Heart right ventricle (tissue), 16 donors: ENCODE results near the gene NUP35. TPM values are rescaled to one million over a fixed set of nuclear protein-coding genes. Genes with fewer than 3 reads are reported as not detected.

Experiments used
- ATAC-seq, 8 donors: fragments of 200-7000 bp; cut with Tn5 transposase; one replicate each; pipeline ENCODE4 v1.9.1; 2020; ENCODE audit warnings: mild to moderate bottlenecking in 8 of 8, moderate library complexity in 8 of 8, moderate number of reproducible peaks in 1 of 8
- DNase-seq, 2 donors: peaks; one replicate each; pipeline ENCODE4 v3.0.0-alpha.2; 2020
- H3K27ac ChIP-seq, 10 donors: fragments of 200-600 bp; sonication (generic) in 2 of 10; one replicate each; pipeline versions ENCODE4 v1.5.0 to v1.8.0; 2020 to 2022; ENCODE audit warnings: mild to moderate bottlenecking in 3 of 10
- H3K27me3 ChIP-seq, 7 donors: fragments of 200-600 bp; one replicate each; pipeline ENCODE4 v1.8.0; 2021 to 2022; ENCODE audit warnings: mild to moderate bottlenecking in 2 of 7
- H3K36me3 ChIP-seq, 9 donors: fragments of 200-600 bp; sonication (generic) in 1 of 9; one replicate each; pipeline versions ENCODE4 v1.5.0 to v1.8.0; 2020 to 2022; ENCODE audit warnings: mild to moderate bottlenecking in 2 of 9
- H3K4me1 ChIP-seq, 9 donors: fragments of 200-600 bp; sonication (generic) in 1 of 9; one replicate each; pipeline versions ENCODE4 v1.5.0 to v1.8.0; 2020 to 2022; ENCODE audit warnings: mild to moderate bottlenecking in 4 of 9
- H3K4me3 ChIP-seq, 10 donors: fragments of 200-600 bp; sonication (generic) in 2 of 10; one replicate each; pipeline versions ENCODE4 v1.5.0 to v1.8.0; 2020 to 2022; ENCODE audit warnings: mild to moderate bottlenecking in 7 of 10, moderate library complexity in 2 of 10
- H3K9me3 ChIP-seq, 11 donors: fragments of 200-600 bp in 10 of 11; sonication (generic) in 2 of 11; one replicate each; pipeline versions ENCODE4 v1.5.0 to v1.8.0; 2013 to 2022; ENCODE audit warnings: mild to moderate bottlenecking in 2 of 11, control low read depth in 1 of 11, moderate library complexity in 1 of 11
- WGBS, 2 donors: extraction: QIAGEN DNeasy Blood & Tissue Kit; methylation state at CpG; one replicate each; pipeline ENCODE4 v1.1.7; 2013; ENCODE audit warnings: inconsistent platforms in 1 of 2; 5-methylcytosine and 5-hydroxymethylcytosine counted together
- intact Hi-C, 10 donors: fragments of 100-400 bp; cut with DNase I; formaldehyde crosslinking; loops; one replicate each; pipeline versions ENCODE4 v1.11.1 to v1.14.2; 2022
- polyA plus RNA-seq, 2 donors: library from polyadenylated mRNA; stranded (reverse); fragments of 200-250 nt; gene quantifications; one replicate each; pipeline ENCODE4 v1.2.3, GENCODE V29; 2013
- total RNA-seq, 10 donors: library from RNA; stranded (reverse); fragmentation: NEBNext Ultra II Directional in 3 of 10; extraction: Animal tissue kit (Norgen Biotek cat#: 25700) in 3 of 10; gene quantifications; one replicate each; pipeline versions ENCODE4 v1.2.1 to v1.2.4, GENCODE V29; 2021 to 2023
- TF ChIP-seq, protein P1 (sequence below), 9 donors: fragments of 200-600 bp; sonication (generic) in 2 of 9; IDR thresholded peaks; one replicate each; pipeline versions ENCODE4 v1.5.0 to v1.8.0; 2021 to 2022; ENCODE audit warnings: antibody characterized with exemption in 9 of 9, mild to moderate bottlenecking in 5 of 9, moderate library complexity in 1 of 9
- donor health status: Arrhythmogenic right ventricular cardiomyopathy.
- donor health status: ischemic (EF 13 %, LVEDD 7.1; RV severe dilation, severe dysfunction).
- donor health status: healthy with polysubstance abuse.
- donor health status: DM: no; HTN: yes; CAD: no.
- donor health status: DM: no; HTN: no; CAD: no.
- donor health status: ischemic (EF 25% LVEDD 6.9; RV normal size, moderate dysfunction).
- donor health status: ischemic (EF 25% LVEDD 5.7; RV mildly dilated, moderate dysfunction).
- donor health status: healthy.
- donor health status: DM: yes; HTN: yes; CAD: no.
- donor health status: Ischemic cardiomyopathy.
- donor health status: ischemic (EF 35%, LVEDD 5.7; RV mildly dilated, moderate dysfunction).
- donor health status: nonischemic (EF 11% LVEDD 7.7; RV severe dilation, severe dysfunction).
- donor health status: DM: yes; HTN: yes; CAD: no.
- donor health status: PGD.
- donor health status: ischemic (EF 29% LVEDD 5.4; RV normal size, mild dysfunction).
- donor health status: nonischemic (EF 23%, LVEDD 6.1; RV moderate dilation, normal function).

Gene NUP35
- total and polyA plus RNA-seq, 12 donors: 4.4 to 11.0 (median 8.3) TPM

- H3K4me1 ChIP-seq: no peaks in the 10 kb centered on the region
- H3K4me3 ChIP-seq: no peak overlapping the region
- H3K36me3 ChIP-seq: no peaks in the 10 kb centered on the region
- intact Hi-C loops: no loop called here
- H3K9me3 ChIP-seq: peaks cover 0 to 7% (median 0%) of the 10 kb centered on the region in 11 donors
- no peak for DNase-seq
- WGBS, 2 donors: 98 to 100% methylated on average over 1 of the region's 1 CpG
- TF ChIP-seq, protein P1, sequence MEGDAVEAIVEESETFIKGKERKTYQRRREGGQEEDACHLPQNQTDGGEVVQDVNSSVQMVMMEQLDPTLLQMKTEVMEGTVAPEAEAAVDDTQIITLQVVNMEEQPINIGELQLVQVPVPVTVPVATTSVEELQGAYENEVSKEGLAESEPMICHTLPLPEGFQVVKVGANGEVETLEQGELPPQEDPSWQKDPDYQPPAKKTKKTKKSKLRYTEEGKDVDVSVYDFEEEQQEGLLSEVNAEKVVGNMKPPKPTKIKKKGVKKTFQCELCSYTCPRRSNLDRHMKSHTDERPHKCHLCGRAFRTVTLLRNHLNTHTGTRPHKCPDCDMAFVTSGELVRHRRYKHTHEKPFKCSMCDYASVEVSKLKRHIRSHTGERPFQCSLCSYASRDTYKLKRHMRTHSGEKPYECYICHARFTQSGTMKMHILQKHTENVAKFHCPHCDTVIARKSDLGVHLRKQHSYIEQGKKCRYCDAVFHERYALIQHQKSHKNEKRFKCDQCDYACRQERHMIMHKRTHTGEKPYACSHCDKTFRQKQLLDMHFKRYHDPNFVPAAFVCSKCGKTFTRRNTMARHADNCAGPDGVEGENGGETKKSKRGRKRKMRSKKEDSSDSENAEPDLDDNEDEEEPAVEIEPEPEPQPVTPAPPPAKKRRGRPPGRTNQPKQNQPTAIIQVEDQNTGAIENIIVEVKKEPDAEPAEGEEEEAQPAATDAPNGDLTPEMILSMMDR (IDR thresholded peaks at IDR 0.05): no peak
- no peaks in the 10 kb centered on the region for H3K27me3 ChIP-seq
- ATAC-seq: no peak
- no peak overlapping the region for H3K27ac ChIP-seq
These were observed 85.3 kb downstream of the NUP35 start for GRCh38 chr2:183209395-183210028.

Other genes starting within 250 kb of the NUP35 start
- gene NCKAP1, start 86.0 kb upstream of the NUP35 start, total RNA-seq: 100 to 1,000 TPM; 118 to 153 (median 130) TPM
- 10 to 100 TPM; 35.3 to 81.1 TPM for gene NCKAP1, start 86.0 kb upstream of the NUP35 start, polyA plus RNA-seq
- 10 to 100 TPM in 7 of 10 donors, 1 to 10 TPM in 3; 5.6 to 14.1 (median 11.8) TPM for gene DUSP19, start 45.7 kb upstream of the NUP35 start, total RNA-seq
- 1 to 10 TPM in 1 of 2 donors, under 1 TPM in 1; 0.84 to 2.6 TPM for gene DUSP19, start 45.7 kb upstream of the NUP35 start, polyA plus RNA-seq